ENCODE results near the gene GSKIP.
A peak's percentile ranks its signal among the peaks of the same experiment; 100 is the strongest.

Gene GSKIP

GRCh38 chr14:96380735-96381134 lies 17.4 kb downstream of the GSKIP start:
- peaks cover 1% of the 10 kb centered on the region for H3K36me3 ChIP-seq (ENCODE audit: control insufficient read depth, insufficient read depth, low read length)
- TF ChIP-seq CTCF (IDR thresholded peaks at IDR 0.05; ENCODE audit: insufficient read depth, low read length, poor library complexity, severe bottlenecking) = no peak
- H3K27me3 ChIP-seq (replicated peaks; ENCODE audit: control insufficient read depth, insufficient read depth, low read length) = no peaks in the 10 kb centered on the region
- peak; percentile 46 for DNase-seq (ENCODE audit: extremely low read depth, insufficient read length)
- no peak overlapping the region for H3K4me3 ChIP-seq (replicated peaks; ENCODE audit: low read depth, low read length)

GRCh38 chr14:96383445-96383844 lies 20.1 kb downstream of the GSKIP start:
- no peak for TF ChIP-seq CTCF (IDR thresholded peaks at IDR 0.05; ENCODE audit: insufficient read depth, low read length, poor library complexity, severe bottlenecking)
- Histone ChIP-seq H3K36me3 (ENCODE audit: control insufficient read depth, insufficient read depth, low read length) (peaks cover 1% of the 10 kb centered on the region), H3K27me3 (replicated peaks; ENCODE audit: control insufficient read depth, insufficient read depth, low read length) (no peaks in the 10 kb centered on the region), H3K4me3 (replicated peaks; ENCODE audit: low read depth, low read length) (no peak overlapping the region)
- no peak for DNase-seq (ENCODE audit: extremely low read depth, insufficient read length)

GRCh38 chr14:96384053-96384452 lies 20.7 kb downstream of the GSKIP start:
- no peak for DNase-seq (ENCODE audit: extremely low read depth, insufficient read length)
- no peak for TF ChIP-seq CTCF (IDR thresholded peaks at IDR 0.05; ENCODE audit: insufficient read depth, low read length, poor library complexity, severe bottlenecking)
- Histone ChIP-seq H3K36me3 (ENCODE audit: control insufficient read depth, insufficient read depth, low read length) (peaks cover 1% of the 10 kb centered on the region), H3K27me3 (replicated peaks; ENCODE audit: control insufficient read depth, insufficient read depth, low read length) (no peaks in the 10 kb centered on the region), H3K4me3 (replicated peaks; ENCODE audit: low read depth, low read length) (no peak overlapping the region)

- no peak overlapping the region for H3K4me3 ChIP-seq (replicated peaks; ENCODE audit: low read depth, low read length)
- H3K36me3 ChIP-seq (ENCODE audit: control insufficient read depth, insufficient read depth, low read length) = peaks cover 1% of the 10 kb centered on the region
- no peak for TF ChIP-seq CTCF (IDR thresholded peaks at IDR 0.05; ENCODE audit: insufficient read depth, low read length, poor library complexity, severe bottlenecking)
- H3K27me3 ChIP-seq (replicated peaks; ENCODE audit: control insufficient read depth, insufficient read depth, low read length) = no peaks in the 10 kb centered on the region
- no peak for DNase-seq (ENCODE audit: extremely low read depth, insufficient read length)
Measured at GRCh38 chr14:96384740-96385139, 21.4 kb downstream of the GSKIP start.

GRCh38 chr14:96385385-96385784 lies 22.1 kb downstream of the GSKIP start:
- no peak overlapping the region for H3K4me3 ChIP-seq (replicated peaks; ENCODE audit: low read depth, low read length)
- H3K36me3 ChIP-seq (ENCODE audit: control insufficient read depth, insufficient read depth, low read length) = peaks cover 1% of the 10 kb centered on the region
- no peak for DNase-seq (ENCODE audit: extremely low read depth, insufficient read length)
- TF ChIP-seq CTCF (IDR thresholded peaks at IDR 0.05; ENCODE audit: insufficient read depth, low read length, poor library complexity, severe bottlenecking) = no peak
- H3K27me3 ChIP-seq (replicated peaks; ENCODE audit: control insufficient read depth, insufficient read depth, low read length) = no peaks in the 10 kb centered on the region

GRCh38 chr14:96390965-96391292 lies 27.6 kb downstream of the GSKIP start:
- Histone ChIP-seq H3K36me3 (ENCODE audit: control insufficient read depth, insufficient read depth, low read length) (no peaks in the 10 kb centered on the region), H3K4me3 (replicated peaks; ENCODE audit: low read depth, low read length) (peak overlapping the region; percentile 81), H3K27me3 (replicated peaks; ENCODE audit: control insufficient read depth, insufficient read depth, low read length) (no peaks in the 10 kb centered on the region; the same call in 1 of the 2 replicates)
- no peak for DNase-seq (ENCODE audit: extremely low read depth, insufficient read length)
- no peak for TF ChIP-seq CTCF (IDR thresholded peaks at IDR 0.05; ENCODE audit: insufficient read depth, low read length, poor library complexity, severe bottlenecking)
